HepG2 (cell line): ENCODE measurements around the gene DPPA4. TPM values are rescaled to one million over a fixed set of nuclear protein-coding genes. Genes with fewer than 3 reads are reported as not detected.

ENCODE experiments used
- ATAC-seq: fragments of 200-7000 bp; cut with Tn5 transposase; 3 replicates; pipeline ENCODE4 v1.9.1; 2020; ENCODE audit warnings: mild to moderate bottlenecking, moderate library complexity
- BruUV-seq: library from RNA; stranded (reverse); fragments of 400-500 nt; replicated peaks from 2 replicates; lab custom pipeline; 2021; lab: Mats Ljungman, UMichigan
- CTCF ChIA-PET: fragments of 300-600 bp; formaldehyde crosslinking; extraction: SDS; loops from one replicate; lab custom pipeline; 2021; ENCODE audit warnings: low total read pairs, inconsistent platforms, low intra/inter-chr PET ratio; lab: Yijun Ruan, JAX
- POLR2A ChIA-PET: fragments of 350-600 bp; sonication (Branson Sonifier 250); formaldehyde crosslinking; loops from one replicate; lab custom pipeline; 2020; ENCODE audit warnings: antibody characterized with exemption, inconsistent platforms; lab: Yijun Ruan, JAX
- DNase-seq: peaks from one replicate; pipeline ENCODE4 v3.0.0-alpha.2; 2015; ENCODE audit warnings: low spot score
- FAIRE-seq: peaks from 3 replicates; lab custom pipeline; 2011; peaks lifted over from hg19 to GRCh38; lab: Jason Lieb, UNC
- H2AFZ ChIP-seq: one replicate; pipeline ENCODE4 v1.6.1; 2011; ENCODE audit warnings: low read length, inconsistent platforms
- H3K27ac ChIP-seq: fragments of 300-600 bp; 3 replicates; pipeline ENCODE4 v1.8.0; 2011; ENCODE audit warnings: mixed run types, mild to moderate bottlenecking, mixed read lengths, low read length, inconsistent platforms; ENCODE audit not compliant: insufficient read depth; ENCODE audit errors: extremely low read length
- H3K27me3 ChIP-seq, 2 experiments: fragments of 200-600 bp in 1 of 2; 2 replicates in 1 of 2; 3 replicates in 1 of 2; pipeline versions ENCODE4 v1.6.0 to v1.8.0; 2011; ENCODE audit warnings: low read length in 2 of 2, mild to moderate bottlenecking in 2 of 2, moderate library complexity in 2 of 2, inconsistent platforms in 1 of 2; ENCODE audit not compliant: insufficient read depth in 2 of 2, control insufficient read depth in 1 of 2
- H3K36me3 ChIP-seq, 2 experiments: fragments of 200-600 bp in 1 of 2; replicated peaks in 1 of 2; 2 replicates in 1 of 2; 3 replicates in 1 of 2; pipeline versions ENCODE4 v1.5.1 to v1.8.0; 2011; ENCODE audit warnings: low read length in 2 of 2, inconsistent platforms in 1 of 2; ENCODE audit not compliant: insufficient read depth in 2 of 2, control insufficient read depth in 1 of 2
- H3K4me1 ChIP-seq: 2 replicates; pipeline ENCODE4 v1.5.1; 2012; ENCODE audit warnings: low read length, inconsistent platforms; ENCODE audit not compliant: insufficient read depth
- H3K4me2 ChIP-seq: 2 replicates; pipeline ENCODE4 v1.6.0; 2011; ENCODE audit warnings: low read depth, low read length, inconsistent platforms
- H3K4me3 ChIP-seq, 3 experiments: fragments of 200-600 bp in 1 of 3; sonication (generic), shearing (Covaris generic) in 1 of 3; replicated peaks in 1 of 3; 2 replicates each; pipeline ENCODE4 v1.5.1; 2011 to 2016; ENCODE audit warnings: low read length in 3 of 3, inconsistent platforms in 2 of 3, low read depth in 2 of 3, mild to moderate bottlenecking in 2 of 3, control low read depth in 1 of 3, mixed read lengths in 1 of 3; ENCODE audit not compliant: insufficient read depth in 1 of 3
- H3K79me2 ChIP-seq: one replicate; pipeline ENCODE4 v1.6.1; 2011; ENCODE audit warnings: low read length, inconsistent platforms; ENCODE audit not compliant: insufficient read depth
- H3K9ac ChIP-seq: 2 replicates; pipeline ENCODE4 v1.6.0; 2011; ENCODE audit warnings: mild to moderate bottlenecking, low read depth, low read length, inconsistent platforms; ENCODE audit not compliant: insufficient read depth
- H3K9me3 ChIP-seq: 2 replicates; pipeline ENCODE4 v1.5.1; 2012; ENCODE audit warnings: mild to moderate bottlenecking, low read length
- H4K20me1 ChIP-seq: 2 replicates; pipeline ENCODE4 v1.6.0; 2011; ENCODE audit warnings: inconsistent platforms, mild to moderate bottlenecking, low read length, moderate library complexity; ENCODE audit not compliant: insufficient read depth
- GPBP1L1 ChIP-seq: sonication (generic); formaldehyde crosslinking; IDR thresholded peaks from 2 replicates; pipeline ENCODE4 v1.5.0; 2020; ENCODE audit warnings: mild to moderate bottlenecking, missing genetic modification reagents
- KDM1A ChIP-seq: IDR thresholded peaks from 2 replicates; pipeline ENCODE4 v1.6.1; 2016; ENCODE audit warnings: missing compliant biosample characterization
- LCORL ChIP-seq, 2 experiments: fragments of 450-650 bp in 1 of 2; sonication (generic) in 1 of 2; formaldehyde crosslinking in 1 of 2; IDR thresholded peaks; 2 replicates each; pipeline versions ENCODE4 v1.5.0 to v1.6.1; 2017 to 2020; ENCODE audit warnings: antibody characterized with exemption in 1 of 2, missing genetic modification reagents in 1 of 2
- MXD4 ChIP-seq: IDR thresholded peaks from 2 replicates; pipeline ENCODE4 v1.6.1; 2016; ENCODE audit warnings: mild to moderate bottlenecking, missing biosample characterization, missing genetic modification reagents
- MYNN ChIP-seq: sonication (generic); formaldehyde crosslinking; IDR thresholded peaks from 2 replicates; pipeline ENCODE4 v1.4.0; 2020; ENCODE audit warnings: mild to moderate bottlenecking, low read depth, missing genetic modification reagents
- PPARG ChIP-seq: conservative IDR thresholded peaks from 2 replicates; pipeline ENCODE4 v1.6.1; 2016; ENCODE audit warnings: missing biosample characterization, missing genetic modification reagents
- PRDM4 ChIP-seq: sonication (generic); formaldehyde crosslinking; IDR thresholded peaks from 2 replicates; pipeline ENCODE4 v1.9.0; 2021; ENCODE audit warnings: missing genetic modification reagents, borderline replicate concordance
- SIN3A ChIP-seq: IDR thresholded peaks from 2 replicates; pipeline ENCODE4 v1.6.1; 2011; ENCODE audit warnings: low read depth, mild to moderate bottlenecking, control low read depth, low read length, borderline replicate concordance
- ZNF556 ChIP-seq: sonication (generic); formaldehyde crosslinking; IDR thresholded peaks from 2 replicates; pipeline ENCODE4 v1.4.0; 2020; ENCODE audit warnings: mild to moderate bottlenecking, missing genetic modification reagents, borderline replicate concordance
- WGBS: methylation state at CpG from one replicate; pipeline ENCODE4 v1.1.6; 2017; ENCODE audit warnings: low lambda C conversion rate; 5-methylcytosine and 5-hydroxymethylcytosine counted together
- in situ Hi-C: cut with HindIII; loops from 2 replicates; pipeline ENCODE4 v1.10.0; 2017; ENCODE audit warnings: low pct_unique_long_range_greater_than_20kb; ENCODE audit not compliant: extremely low pct_ligation_motif_present
- intact Hi-C: fragments of 100-400 bp; cut with micrococcal nuclease; formaldehyde crosslinking; loops from one replicate; pipeline ENCODE4 v1.10.0; 2022; ENCODE audit not compliant: unreplicated experiment
- polyA plus RNA-seq, 8 experiments: library from polyadenylated mRNA; depleted of rRNA in 3 of 8; stranded (reverse) in 7 of 8; unstranded in 1 of 8; fragments of >200 nt; fragmentation: Illumina TruSeq in 4 of 8; extraction: Trizol in 4 of 8; gene quantifications; 2 replicates each; pipeline versions ENCODE4 v1.2.1 to v1.2.3, GENCODE V29; 2011 to 2016; ENCODE audit warnings: low read depth in 4 of 8, missing spikeins in 1 of 8, mixed read lengths in 1 of 8; ENCODE audit not compliant: insufficient read depth in 1 of 8
- total RNA-seq, 5 experiments: library from RNA; depleted of rRNA; stranded (reverse); fragments of >200 nt; fragmentation: Illumina TruSeq; extraction: Trizol; gene quantifications; 2 replicates each; pipeline ENCODE4 v1.2.3, GENCODE V29; 2016; ENCODE audit warnings: low read depth in 1 of 5

DPPA4 gene
- total and polyA plus RNA-seq, 2 of the 13 experiments (the other 11 are each of a cell fraction or from before 2014, with no cell fraction given): not detected

GRCh38 chr3:109339714-109340648, 2.6 kb upstream of the DPPA4 start:
- Histone ChIP-seq H3K27me3 (no peaks in the 10 kb centered on the region; a peak in 1 of 5 replicates), H4K20me1 (no peaks in the 10 kb centered on the region), H3K79me2 (no peaks in the 10 kb centered on the region), H3K27ac (no peak overlapping the region), H3K9me3 (no peaks in the 10 kb centered on the region), H2AFZ (no peak overlapping the region), H3K9ac (no peak overlapping the region), H3K4me2 (no peak overlapping the region), H3K4me3 (no peak overlapping the region), H3K4me1 (0 out of 2 replicates have a peak, but pooled peaks cover 8% of the 10 kb centered on the region), H3K36me3 (no peaks in the 10 kb centered on the region)
- in situ Hi-C loops: no loop called here
- DNase-seq (no peak), FAIRE-seq (no peak), ATAC-seq (no peak)
- intact Hi-C loops: no loop called here
- no peak for TF ChIP-seq SIN3A
- no peak for TF ChIP-seq KDM1A (CRISPR knock-in tag)
- no peak for TF ChIP-seq MXD4 (CRISPR knock-in tag)
- TF ChIP-seq GPBP1L1: no peak
- TF ChIP-seq MYNN: no peak
- no peak for TF ChIP-seq PRDM4
- no peak for TF ChIP-seq ZNF556 (CRISPR knock-in tag)
- no peak for TF ChIP-seq LCORL (IDR thresholded peaks at IDR 0.05)
- no peak for TF ChIP-seq LCORL (CRISPR knock-in tag; IDR thresholded peaks at IDR 0.05)
- no peak for TF ChIP-seq PPARG (CRISPR knock-in tag)
- no TSS peak for BruUV-seq
- ChIA-PET POLR2A (no interaction called here), CTCF (no interaction called here)
- WGBS: 30% methylated on average over 5 of the region's 5 CpGs
